ENCODE measurements around the gene GDF7. TPM values are rescaled to one million over a fixed set of nuclear protein-coding genes. Genes with fewer than 3 reads are reported as not detected.

The GDF7 gene
- not detected in 2 replicates for total RNA-seq

GRCh38 chr2:20666304-20667150 is at the start of gene GDF7:
Gene GDF7 (plus strand): TSS chr2:20667144. CDS start chr2:20667240, 96 bp downstream.
- peak; percentile 17 for TF ChIP-seq CTCF (conservative IDR thresholded peaks at IDR 0.05; ENCODE audit: low read depth, low read length)
- H3K4me3 ChIP-seq (ENCODE audit: low read depth, low read length): peak within 1 kb of the TSS; percentile 44
- no peak for DNase-seq (ENCODE audit: low read depth)

DNA sequence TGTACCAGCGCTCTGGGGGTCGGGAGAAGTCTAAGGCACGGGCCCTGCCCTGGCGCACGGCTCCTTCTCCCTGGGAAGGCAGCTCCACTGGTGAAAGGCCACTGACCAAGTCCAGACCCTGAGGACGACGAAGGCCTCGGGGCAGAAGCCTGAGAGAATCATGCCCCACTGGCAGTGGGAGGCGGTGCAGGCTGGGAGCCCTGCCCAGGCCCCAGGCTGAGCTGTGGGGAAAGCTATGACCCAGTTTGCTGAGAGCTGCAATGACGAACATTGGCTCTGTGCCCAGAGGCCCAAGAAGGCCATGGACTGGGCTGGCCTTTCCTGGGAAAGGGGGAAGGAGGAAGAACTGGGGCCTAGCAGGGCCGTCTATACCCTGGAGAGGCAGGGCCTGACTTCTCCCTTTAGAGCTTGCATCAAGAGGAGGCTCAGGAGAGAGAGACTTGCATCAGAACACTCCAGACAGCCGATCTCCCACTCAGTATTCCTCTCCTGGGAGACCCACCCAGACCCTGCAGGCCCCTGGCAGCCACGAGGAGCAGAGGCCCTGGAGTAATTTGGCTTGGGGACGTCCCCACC is 49.0 kb upstream of the GDF7 start:
- peak; percentile 87 for DNase-seq (ENCODE audit: low read depth)
- peak; percentile 51 for TF ChIP-seq CTCF (conservative IDR thresholded peaks at IDR 0.05; ENCODE audit: low read depth, low read length)
- no peak overlapping the region for H3K4me3 ChIP-seq (ENCODE audit: low read depth, low read length)

DNA sequence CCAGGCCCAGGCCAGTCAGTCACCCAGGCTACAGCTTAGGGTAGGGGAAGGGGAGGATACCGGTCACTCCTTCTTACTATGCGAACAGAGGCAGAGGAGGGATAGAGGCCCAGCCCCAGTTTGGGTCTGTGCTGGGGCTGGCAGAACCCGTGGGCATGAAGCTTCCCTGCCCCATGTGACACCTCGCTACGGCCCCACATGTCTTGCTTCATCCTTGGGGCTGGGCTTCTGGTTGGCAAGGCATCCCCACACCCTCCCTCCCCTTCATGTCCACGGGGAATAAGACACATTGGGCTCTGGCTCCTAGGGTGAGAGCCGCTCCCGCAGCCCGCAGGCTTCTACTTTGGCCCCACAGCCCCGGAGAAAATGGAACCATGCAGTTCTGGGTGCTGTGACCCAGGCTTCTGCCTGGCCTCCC is 48.5 kb upstream of the GDF7 start:
- H3K4me3 ChIP-seq (ENCODE audit: low read depth, low read length): no peak overlapping the region
- no peak for TF ChIP-seq CTCF (conservative IDR thresholded peaks at IDR 0.05; ENCODE audit: low read depth, low read length)
- DNase-seq (ENCODE audit: low read depth): no peak

- no peak for DNase-seq (ENCODE audit: low read depth)
- H3K4me3 ChIP-seq (ENCODE audit: low read depth, low read length): no peak overlapping the region
- TF ChIP-seq CTCF (conservative IDR thresholded peaks at IDR 0.05; ENCODE audit: low read depth, low read length): no peak
Observed at GRCh38 chr2:20618886-20619521, 47.9 kb upstream of the GDF7 start.

DNA sequence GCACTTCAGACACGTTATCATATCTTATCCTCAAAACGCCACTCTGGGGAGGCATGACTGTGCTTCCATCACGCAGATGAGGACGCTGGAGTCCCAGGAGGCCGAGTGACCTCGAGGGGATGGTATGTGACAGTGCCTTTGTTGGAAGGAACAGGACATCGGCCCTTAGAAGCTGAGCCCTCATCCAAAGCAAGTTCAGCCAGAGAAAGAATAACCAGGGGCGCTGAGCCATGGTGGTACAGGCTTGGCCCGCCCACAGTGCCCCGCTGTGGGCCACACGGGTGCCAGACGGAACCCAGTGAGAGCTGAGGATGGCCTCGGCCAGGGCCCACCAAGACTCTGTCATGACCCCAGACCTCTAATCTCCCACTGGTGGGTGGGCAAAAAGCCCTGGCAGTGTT is 47.3 kb upstream of the GDF7 start:
- no peak for TF ChIP-seq CTCF (conservative IDR thresholded peaks at IDR 0.05; ENCODE audit: low read depth, low read length)
- H3K4me3 ChIP-seq (ENCODE audit: low read depth, low read length): no peak overlapping the region
- no peak for DNase-seq (ENCODE audit: low read depth)

DNA sequence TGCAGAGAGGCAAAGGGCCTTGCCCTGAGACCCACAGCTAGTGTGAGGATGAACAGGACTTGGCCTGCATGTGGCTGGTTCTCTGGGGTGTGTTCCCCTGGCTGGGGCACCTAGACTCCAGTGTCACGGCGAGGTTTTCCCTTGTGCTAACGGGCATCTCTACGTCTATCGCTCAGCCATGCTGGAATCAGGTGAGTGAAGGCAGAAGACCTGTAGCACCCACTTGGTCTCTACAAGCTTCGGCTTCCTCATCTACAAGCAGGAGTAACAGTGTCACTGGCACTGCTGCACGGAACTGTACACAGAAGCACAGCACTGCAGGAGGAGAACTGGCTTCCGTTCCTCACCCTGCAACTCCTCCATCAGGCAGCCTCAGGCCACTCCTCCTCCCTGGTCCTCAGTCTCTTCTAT is 46.7 kb upstream of the GDF7 start:
- no peak for TF ChIP-seq CTCF (conservative IDR thresholded peaks at IDR 0.05; ENCODE audit: low read depth, low read length)
- DNase-seq (ENCODE audit: low read depth): no peak

More for the DNA sequence above, 46.7 kb upstream of the GDF7 start:
- H3K4me3 ChIP-seq (ENCODE audit: low read depth, low read length): no peak overlapping the region
